H7 (cell line): ENCODE measurements around the gene RAPGEF2. TPM values are rescaled to one million over a fixed set of nuclear protein-coding genes. Genes with fewer than 3 reads are reported as not detected.
"Not testable (repeated sequence)": the region's sequence is repeated elsewhere in the genome, so short reads cannot be mapped to it uniquely, and the experiment has no call there.

Experiments used
- DNase-seq: peaks from one replicate; pipeline ENCODE4 v3.0.0; 2012
- H3K27me3 ChIP-seq: 2 replicates; pipeline ENCODE4 v1.6.0; 2011; ENCODE audit warnings: mild to moderate bottlenecking, low read length; ENCODE audit not compliant: control insufficient read depth, insufficient read depth
- H3K36me3 ChIP-seq: replicated peaks from 2 replicates; pipeline ENCODE4 v1.5.1; 2011; ENCODE audit warnings: low read length; ENCODE audit not compliant: control insufficient read depth, insufficient read depth
- H3K4me3 ChIP-seq: 2 replicates; pipeline ENCODE4 v1.5.1; 2011; ENCODE audit warnings: low read depth, mild to moderate bottlenecking, control low read depth, low read length, moderate library complexity; ENCODE audit not compliant: insufficient read depth
- total RNA-seq: library from RNA; depleted of rRNA; stranded (reverse); fragments of >200 nt; shearing (Covaris generic); gene quantifications from 2 replicates; pipeline ENCODE4 v1.2.3, GENCODE V29; 2014

Gene RAPGEF2
- total RNA-seq, 1 experiment from 2014 or later: 33.2 TPM

DNA sequence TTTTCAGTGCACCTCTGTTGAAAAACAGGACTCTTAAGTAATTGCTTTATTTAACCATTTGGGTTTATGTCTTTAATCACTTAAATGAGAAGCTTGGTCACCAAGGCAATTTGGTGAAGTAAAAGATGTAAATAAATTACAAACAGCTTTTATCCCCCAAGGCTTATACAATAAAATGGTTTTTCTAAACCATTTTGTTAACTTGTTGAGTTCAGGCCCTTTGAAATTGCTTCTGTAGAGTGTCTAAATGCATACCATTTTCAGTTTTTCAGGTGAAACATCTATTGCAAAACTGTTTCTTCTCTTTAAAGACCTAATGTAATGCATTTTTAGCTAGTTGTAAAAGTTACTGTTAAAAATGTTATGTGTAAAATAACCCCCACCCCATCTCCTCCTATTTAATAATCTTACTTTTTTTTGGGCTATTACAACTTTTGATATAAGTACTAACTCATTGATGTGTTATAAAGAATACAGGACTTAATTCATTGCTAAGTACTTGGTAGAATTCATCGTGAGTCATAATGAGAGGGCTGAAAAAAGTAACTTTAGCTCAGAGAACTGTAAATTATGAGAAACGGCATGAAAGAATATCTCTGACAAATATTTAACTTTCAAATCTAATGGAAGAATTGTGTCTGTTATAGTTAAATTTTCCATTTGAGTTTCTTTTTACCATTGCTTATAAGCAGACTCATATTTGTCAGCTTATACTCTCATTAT is 4.5 kb downstream of the RAPGEF2 start:
- H3K36me3 ChIP-seq: no peaks in the 10 kb centered on the region
- H3K4me3 ChIP-seq: no peak overlapping the region
- no peaks in the 10 kb centered on the region for H3K27me3 ChIP-seq
- DNase-seq: no peak

DNA sequence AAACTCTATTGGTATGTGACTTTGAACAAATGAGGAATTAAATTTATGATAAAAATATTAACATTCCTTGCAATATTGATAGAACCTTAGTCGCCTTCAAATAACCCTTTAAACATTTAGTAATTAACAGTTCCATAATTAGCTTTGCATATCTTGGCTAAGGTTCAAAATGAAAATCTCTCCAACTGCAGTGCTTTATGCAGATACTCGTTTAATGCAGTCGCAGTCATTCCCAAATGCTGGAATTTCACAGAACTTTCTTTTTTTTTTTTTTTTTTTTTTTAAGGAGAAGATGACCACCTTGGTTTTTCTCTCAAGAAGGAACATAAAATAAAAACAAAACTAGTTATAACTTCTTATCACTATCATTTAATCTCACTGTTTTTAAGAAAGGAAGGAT is 5.2 kb downstream of the RAPGEF2 start:
- no peak for DNase-seq
- Histone ChIP-seq H3K4me3 (no peak overlapping the region), H3K36me3 (no peaks in the 10 kb centered on the region), H3K27me3 (no peaks in the 10 kb centered on the region)

DNA sequence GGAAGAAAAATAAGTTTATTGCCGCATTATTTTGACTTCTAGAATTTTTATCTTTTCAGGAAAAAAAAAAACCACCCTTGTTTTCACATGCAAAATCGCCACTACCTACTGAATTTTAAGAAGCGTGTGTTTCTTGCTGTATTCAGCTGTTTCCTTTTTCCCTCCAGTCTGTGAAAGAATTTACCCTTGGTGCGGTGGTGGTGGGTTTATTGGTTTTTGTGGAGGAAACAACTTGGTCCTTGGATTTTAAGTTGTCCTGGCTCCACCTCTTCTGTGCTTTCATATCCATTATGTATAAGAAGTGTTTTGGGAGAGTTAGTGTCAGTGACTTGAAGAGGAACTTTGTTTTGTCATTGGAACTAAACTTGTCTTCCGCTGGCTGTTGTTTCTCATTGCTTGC is 8.1 kb downstream of the RAPGEF2 start:
- H3K36me3 ChIP-seq: no peaks in the 10 kb centered on the region
- H3K27me3 ChIP-seq: no peaks in the 10 kb centered on the region
- no peak for DNase-seq
- H3K4me3 ChIP-seq: no peak overlapping the region

DNA sequence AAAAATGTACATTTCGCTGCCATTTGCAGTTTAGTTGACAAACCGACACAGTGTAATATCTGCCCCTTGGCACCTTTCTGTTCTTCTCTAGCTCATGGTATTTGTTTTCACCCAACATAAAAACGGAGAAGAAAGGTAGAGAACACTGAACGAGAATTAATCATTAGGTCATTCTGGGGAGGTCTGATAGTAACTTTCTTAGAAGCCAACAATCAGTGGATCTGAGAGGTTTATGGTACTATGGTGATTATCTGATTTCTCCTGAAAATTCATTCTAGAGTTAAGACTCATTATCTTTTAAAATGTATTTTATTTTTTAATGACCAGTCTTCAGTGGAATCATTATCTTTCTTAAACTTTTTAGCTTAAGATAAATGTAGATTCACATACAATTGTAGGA is 8.5 kb downstream of the RAPGEF2 start:
- H3K4me3 ChIP-seq: no peak overlapping the region
- H3K27me3 ChIP-seq: no peaks in the 10 kb centered on the region
- H3K36me3 ChIP-seq: no peaks in the 10 kb centered on the region
- no peak for DNase-seq

DNA sequence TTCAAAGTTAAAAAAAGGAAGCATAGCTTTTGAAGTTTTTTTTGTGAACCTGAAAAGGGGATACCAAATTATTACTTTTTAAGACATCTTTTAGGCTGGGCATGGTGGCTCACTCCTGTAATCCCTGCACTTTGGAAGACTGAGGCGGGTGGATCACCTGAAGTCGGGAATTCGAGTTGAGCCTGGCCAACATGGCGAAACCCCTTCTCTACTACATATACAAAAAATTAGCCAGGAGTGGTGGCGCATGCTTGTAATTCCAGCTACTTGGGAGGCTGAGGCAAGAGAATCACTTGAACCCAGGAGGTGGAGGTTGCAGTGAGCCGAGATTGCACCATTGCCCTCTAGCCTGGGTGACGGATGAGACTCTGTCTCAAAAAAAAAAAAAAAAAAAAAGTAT is 10.5 kb downstream of the RAPGEF2 start:
- H3K4me3 ChIP-seq, H3K27me3 ChIP-seq, H3K36me3 ChIP-seq, DNase-seq: not testable (repeated sequence)

DNA sequence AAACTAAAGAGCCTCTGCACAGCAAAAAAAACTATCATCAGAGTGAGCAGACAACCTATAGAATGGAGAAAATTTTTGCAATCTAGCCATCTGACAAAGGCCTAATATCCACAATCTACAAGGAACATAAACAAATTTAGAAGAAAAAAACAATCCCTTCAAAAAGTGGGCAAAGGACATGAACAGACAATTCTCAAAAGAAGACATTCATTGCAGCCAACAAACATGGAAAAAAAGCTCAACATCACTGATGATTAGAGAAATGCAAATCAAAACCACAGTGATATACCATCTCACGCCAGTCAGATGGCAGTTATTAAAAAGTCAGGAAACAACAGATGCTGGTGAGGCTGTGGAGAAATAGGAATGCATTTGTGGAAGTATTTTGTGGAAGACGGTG is 13.2 kb downstream of the RAPGEF2 start:
- H3K36me3 ChIP-seq, H3K4me3 ChIP-seq, DNase-seq, H3K27me3 ChIP-seq: not testable (repeated sequence)

- not testable (repeated sequence) for DNase-seq, H3K36me3 ChIP-seq, H3K4me3 ChIP-seq, H3K27me3 ChIP-seq
These were observed 13.8 kb downstream of the RAPGEF2 start for GRCh38 chr4:159116693-159117092.

- Histone ChIP-seq H3K4me3 (no peak overlapping the region), H3K27me3 (no peaks in the 10 kb centered on the region), H3K36me3 (no peaks in the 10 kb centered on the region)
- no peak for DNase-seq
These were observed 14.7 kb downstream of the RAPGEF2 start for GRCh38 chr4:159117564-159117963.

- no peak overlapping the region for H3K4me3 ChIP-seq
- H3K27me3 ChIP-seq: no peaks in the 10 kb centered on the region
- DNase-seq: no peak
- H3K36me3 ChIP-seq: no peaks in the 10 kb centered on the region
These were observed 15.1 kb downstream of the RAPGEF2 start for GRCh38 chr4:159117968-159118367.

- no peak overlapping the region for H3K4me3 ChIP-seq
These were observed 18.5 kb downstream of the RAPGEF2 start for GRCh38 chr4:159121371-159121770.

DNA sequence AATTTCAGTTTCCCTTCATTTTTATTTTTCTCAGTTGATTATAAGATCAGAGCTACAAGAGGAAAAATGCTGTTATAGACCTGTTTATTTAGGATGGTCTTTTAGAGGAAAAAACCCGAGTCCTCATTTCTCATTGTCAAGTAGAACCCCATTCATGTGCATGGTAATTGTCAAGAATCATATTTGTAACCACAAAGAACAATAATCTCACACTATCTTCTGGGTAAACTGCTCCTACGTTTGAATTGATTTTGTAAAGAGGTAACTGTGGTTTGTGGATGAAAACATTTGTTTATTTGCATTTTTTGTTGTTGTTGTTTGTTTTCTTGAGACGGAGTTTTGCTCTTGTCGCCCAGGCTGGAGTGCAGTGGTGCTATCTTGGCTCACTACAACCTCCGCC is 23.8 kb downstream of the RAPGEF2 start:
- Histone ChIP-seq H3K27me3 (no peaks in the 10 kb centered on the region), H3K36me3 (no peaks in the 10 kb centered on the region), H3K4me3 (no peak overlapping the region)
- no peak for DNase-seq

More at GRCh38 chr4:159121371-159121770, 18.5 kb downstream of the RAPGEF2 start:
- Histone ChIP-seq H3K36me3 (no peaks in the 10 kb centered on the region), H3K27me3 (no peaks in the 10 kb centered on the region)
- no peak for DNase-seq

DNA sequence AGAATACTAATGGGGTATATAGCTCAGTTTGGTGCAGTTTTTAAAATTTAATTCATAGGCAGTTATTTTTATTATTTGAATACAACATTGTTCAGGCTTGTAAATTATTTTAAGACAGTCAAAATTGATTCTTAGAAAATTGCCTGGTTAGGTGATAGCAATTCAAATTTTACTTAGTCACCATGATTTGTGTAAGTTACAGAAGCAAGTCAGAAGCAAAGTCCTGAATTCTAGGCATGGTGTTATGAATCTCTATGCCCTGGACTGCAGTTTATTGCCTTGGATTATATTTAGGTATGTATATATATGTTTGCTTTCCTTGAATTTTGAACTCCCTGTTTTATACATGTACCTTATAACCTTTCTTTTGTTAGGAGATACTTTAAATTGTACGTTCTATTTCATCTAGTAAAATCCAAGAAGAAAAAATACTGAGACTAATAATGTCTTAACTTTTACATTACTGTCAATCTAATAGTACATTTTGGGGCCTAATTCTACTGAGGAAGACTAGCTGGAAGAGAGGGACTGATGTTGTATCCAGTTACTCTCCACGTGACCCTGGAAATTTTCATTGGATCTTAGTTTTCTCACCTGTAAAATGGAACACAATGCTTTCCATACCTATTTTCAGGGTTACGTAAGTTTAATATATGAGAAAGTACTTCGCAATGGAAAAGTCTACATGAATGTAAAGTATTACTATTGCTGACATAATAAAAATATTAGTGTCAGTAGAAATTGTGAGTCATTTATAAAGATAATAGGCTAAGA is 25.1 kb downstream of the RAPGEF2 start:
- H3K36me3 ChIP-seq: no peaks in the 10 kb centered on the region
- DNase-seq: no peak
- no peaks in the 10 kb centered on the region for H3K27me3 ChIP-seq
- no peak overlapping the region for H3K4me3 ChIP-seq

DNA sequence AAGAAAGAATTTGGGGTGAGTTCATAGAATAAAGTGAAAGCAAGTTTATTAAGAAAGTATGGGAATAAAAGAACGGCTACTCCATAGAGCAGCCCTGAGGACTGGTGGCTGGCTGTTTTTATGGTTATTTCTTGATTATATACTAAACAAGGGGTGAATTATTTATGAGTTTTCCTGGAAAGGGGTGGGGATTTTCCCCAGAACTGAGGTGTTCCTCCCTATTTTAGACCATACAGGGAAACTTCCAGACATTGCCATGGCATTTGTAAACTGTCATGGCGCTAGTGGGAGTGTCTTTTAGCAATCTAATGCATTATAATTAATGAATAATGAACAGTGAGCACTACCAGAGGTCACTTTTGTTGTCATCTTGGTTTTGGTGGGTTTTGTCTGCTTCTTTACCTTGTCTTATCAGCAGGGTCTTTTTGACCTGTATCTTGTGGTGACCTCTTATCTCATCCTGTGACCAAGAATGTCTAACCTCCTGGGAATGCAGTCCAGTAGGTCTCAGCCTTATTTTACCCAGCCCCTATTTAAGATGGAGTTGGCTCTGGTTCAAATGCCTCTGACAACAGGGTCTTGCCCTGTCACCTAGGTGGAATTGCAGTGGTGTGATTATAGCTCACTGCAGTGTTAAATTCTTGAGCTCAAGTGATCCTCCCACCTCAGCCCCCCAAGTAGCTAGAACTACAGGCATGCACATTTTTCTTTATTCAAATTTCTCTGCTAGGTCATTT is 27.1 kb downstream of the RAPGEF2 start:
- no peaks in the 10 kb centered on the region for H3K27me3 ChIP-seq
- no peak overlapping the region for H3K4me3 ChIP-seq
- no peak for DNase-seq

DNA sequence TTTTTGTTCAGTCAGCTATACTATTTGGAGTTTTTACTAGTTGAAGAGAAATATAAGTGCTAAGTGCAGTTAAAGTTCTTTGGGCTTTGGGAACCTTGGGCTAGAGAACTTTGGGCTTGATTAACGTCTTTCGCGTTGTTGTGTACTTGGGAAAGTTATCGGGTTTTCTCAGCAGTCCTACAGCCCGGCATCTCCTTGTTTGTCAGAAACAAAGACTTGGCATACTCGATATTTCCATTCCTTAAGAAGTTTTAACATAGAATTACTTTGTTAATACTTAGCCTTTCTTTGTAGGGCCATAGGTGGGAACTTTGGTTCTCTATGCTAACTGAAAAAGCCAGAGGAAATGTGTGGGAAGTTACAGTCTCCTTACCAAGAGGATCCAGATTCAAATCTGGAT is 28.7 kb downstream of the RAPGEF2 start:
- H3K4me3 ChIP-seq: no peak overlapping the region
- DNase-seq: no peak
- no peaks in the 10 kb centered on the region for H3K27me3 ChIP-seq
- no peaks in the 10 kb centered on the region for H3K36me3 ChIP-seq

More for the DNA sequence above, 27.1 kb downstream of the RAPGEF2 start:
- no peaks in the 10 kb centered on the region for H3K36me3 ChIP-seq

DNA sequence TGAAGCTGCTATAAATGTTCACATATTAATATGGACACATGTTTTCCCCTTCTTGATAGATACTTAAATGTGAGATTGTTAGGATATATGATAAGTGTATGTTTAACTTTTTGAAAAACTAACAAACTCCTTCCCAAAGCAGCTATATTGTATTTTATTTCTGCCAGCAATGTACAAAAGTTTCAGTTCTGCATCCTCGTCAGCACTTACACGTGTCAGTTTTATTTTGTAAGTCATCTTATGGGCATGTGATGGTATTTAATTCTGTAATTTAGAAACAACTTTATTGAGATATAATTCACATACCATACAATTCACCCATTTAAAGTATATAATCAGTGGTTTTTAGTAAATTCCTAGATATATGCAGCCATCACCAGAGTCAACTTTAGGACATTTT is 31.6 kb downstream of the RAPGEF2 start:
- H3K27me3 ChIP-seq: no peaks in the 10 kb centered on the region
- no peak for DNase-seq
- H3K36me3 ChIP-seq: no peaks in the 10 kb centered on the region
- no peak overlapping the region for H3K4me3 ChIP-seq
